Thyroid gland (tissue), 4 donors: ENCODE data around the gene CBLIF.

Source experiments
- POLR2A ChIP-seq, 2 donors: fragments of 450-650 bp; IDR thresholded peaks; one replicate each; pipeline ENCODE4 v1.6.1; 2017; ENCODE audit warnings: antibody characterized with exemption in 2 of 2, mild to moderate bottlenecking in 2 of 2, moderate library complexity in 1 of 2
- TF ChIP-seq, protein P1 (sequence below), 6 experiments: fragments of 200-600 bp in 3 of 6; fragments of 450-650 bp in 3 of 6; sonication (generic) in 3 of 6; IDR thresholded peaks; one replicate each; pipeline ENCODE4 v1.5.1; 2016 to 2019; ENCODE audit warnings: antibody characterized with exemption in 6 of 6, mild to moderate bottlenecking in 2 of 6, inconsistent platforms in 1 of 6, moderate library complexity in 1 of 6

DNA sequence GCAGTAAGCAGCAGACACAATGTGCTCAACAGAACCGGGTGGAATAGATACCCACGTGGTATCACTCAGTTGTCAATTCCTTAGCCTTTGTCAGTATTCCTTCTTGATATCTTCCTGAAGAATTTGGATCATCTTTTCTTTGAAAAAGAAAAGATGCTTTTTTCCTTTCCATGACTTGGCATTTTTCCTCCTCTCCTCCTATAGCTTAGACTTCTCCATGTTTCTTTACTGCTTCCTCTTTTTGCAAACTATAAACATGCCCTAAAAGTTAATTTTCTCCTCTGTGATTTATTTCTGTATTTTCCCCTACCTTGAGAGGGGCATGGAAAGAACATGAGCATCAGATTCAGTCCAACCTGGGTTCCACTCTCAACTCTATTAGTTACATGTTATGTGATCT is 11.7 kb downstream of the CBLIF start:
- no peak for TF ChIP-seq POLR2A (IDR thresholded peaks at IDR 0.05)
- TF ChIP-seq, protein P1, sequence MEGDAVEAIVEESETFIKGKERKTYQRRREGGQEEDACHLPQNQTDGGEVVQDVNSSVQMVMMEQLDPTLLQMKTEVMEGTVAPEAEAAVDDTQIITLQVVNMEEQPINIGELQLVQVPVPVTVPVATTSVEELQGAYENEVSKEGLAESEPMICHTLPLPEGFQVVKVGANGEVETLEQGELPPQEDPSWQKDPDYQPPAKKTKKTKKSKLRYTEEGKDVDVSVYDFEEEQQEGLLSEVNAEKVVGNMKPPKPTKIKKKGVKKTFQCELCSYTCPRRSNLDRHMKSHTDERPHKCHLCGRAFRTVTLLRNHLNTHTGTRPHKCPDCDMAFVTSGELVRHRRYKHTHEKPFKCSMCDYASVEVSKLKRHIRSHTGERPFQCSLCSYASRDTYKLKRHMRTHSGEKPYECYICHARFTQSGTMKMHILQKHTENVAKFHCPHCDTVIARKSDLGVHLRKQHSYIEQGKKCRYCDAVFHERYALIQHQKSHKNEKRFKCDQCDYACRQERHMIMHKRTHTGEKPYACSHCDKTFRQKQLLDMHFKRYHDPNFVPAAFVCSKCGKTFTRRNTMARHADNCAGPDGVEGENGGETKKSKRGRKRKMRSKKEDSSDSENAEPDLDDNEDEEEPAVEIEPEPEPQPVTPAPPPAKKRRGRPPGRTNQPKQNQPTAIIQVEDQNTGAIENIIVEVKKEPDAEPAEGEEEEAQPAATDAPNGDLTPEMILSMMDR (IDR thresholded peaks at IDR 0.05), result no peak
